IMR-90 (cell line): ENCODE measurements around the gene NACC1. TPM values are rescaled to one million over a fixed set of nuclear protein-coding genes. Genes with fewer than 3 reads are reported as not detected.

ENCODE experiments used
- ATAC-seq: fragments of 200-7000 bp; cut with Tn5 transposase; 2 replicates; pipeline ENCODE4 v1.9.1; 2020; ENCODE audit warnings: low read depth, mild to moderate bottlenecking, moderate library complexity
- BruUV-seq: library from RNA; stranded (reverse); fragments of 400-500 nt; replicated peaks from 2 replicates; lab custom pipeline; 2021; lab: Mats Ljungman, UMichigan
- CTCF ChIA-PET: fragments of 300-600 bp; formaldehyde crosslinking; extraction: SDS; loops from one replicate; lab custom pipeline; 2021; ENCODE audit warnings: antibody characterized with exemption; lab: Yijun Ruan, JAX
- POLR2A ChIA-PET: fragments of 300-600 bp; sonication (Branson Sonifier 250); formaldehyde crosslinking; loops from one replicate; lab custom pipeline; 2022; ENCODE audit warnings: antibody characterized with exemption; ENCODE audit not compliant: unreplicated experiment; lab: Charles Lee
- DNase-seq: peaks from one replicate; pipeline ENCODE4 v3.0.0; 2013
- H2AFZ ChIP-seq: replicated peaks from 2 replicates; pipeline ENCODE3; 2013; ENCODE audit warnings: low read length, mild to moderate bottlenecking; ENCODE audit not compliant: poor library complexity
- H2AK5ac ChIP-seq: 2 replicates; pipeline ENCODE4 v1.6.1; 2013; ENCODE audit warnings: low read depth, low read length, inconsistent platforms
- H2AK9ac ChIP-seq: replicated peaks from 2 replicates; pipeline ENCODE3; 2013; ENCODE audit warnings: mild to moderate bottlenecking, low read depth, low read length, moderate library complexity; ENCODE audit not compliant: poor library complexity
- H2BK120ac ChIP-seq: 2 replicates; pipeline ENCODE4 v1.6.1; 2013; ENCODE audit warnings: low read depth, low read length, inconsistent platforms
- H2BK15ac ChIP-seq: 3 replicates; pipeline ENCODE4 v1.6.1; 2013; ENCODE audit warnings: low read depth, low read length, inconsistent platforms
- H2BK20ac ChIP-seq: 2 replicates; pipeline ENCODE4 v1.6.1; 2013; ENCODE audit warnings: low read depth, mild to moderate bottlenecking, inconsistent platforms, low read length, moderate library complexity
- H2BK5ac ChIP-seq: 2 replicates; pipeline ENCODE4 v1.6.1; 2013; ENCODE audit warnings: mild to moderate bottlenecking, low read depth, low read length, inconsistent platforms; ENCODE audit not compliant: poor library complexity, severe bottlenecking
- H3K14ac ChIP-seq: replicated peaks from 2 replicates; pipeline ENCODE4 v1.6.1; 2013; ENCODE audit warnings: low read depth, low read length, inconsistent platforms
- H3K18ac ChIP-seq: 2 replicates; pipeline ENCODE4 v1.6.1; 2013; ENCODE audit warnings: low read depth, low read length, control low read depth
- H3K23ac ChIP-seq: 2 replicates; pipeline ENCODE4 v1.6.1; 2013; ENCODE audit warnings: low read depth, low read length, inconsistent platforms
- H3K27ac ChIP-seq: 2 replicates; pipeline ENCODE4 v1.5.1; 2013; ENCODE audit warnings: mild to moderate bottlenecking, control low read depth, low read length; ENCODE audit not compliant: insufficient read depth
- H3K27me3 ChIP-seq: 2 replicates; pipeline ENCODE4 v1.6.1; 2013; ENCODE audit warnings: low read length; ENCODE audit not compliant: control insufficient read depth, insufficient read depth
- H3K36me3 ChIP-seq: 2 replicates; pipeline ENCODE4 v1.6.1; 2013; ENCODE audit warnings: low read length, mixed read lengths; ENCODE audit not compliant: control insufficient read depth, insufficient read depth
- H3K4ac ChIP-seq: 2 replicates; pipeline ENCODE4 v1.6.1; 2013; ENCODE audit warnings: low read depth, low read length, inconsistent platforms
- H3K4me1 ChIP-seq: 2 replicates; pipeline ENCODE4 v1.6.1; 2013; ENCODE audit warnings: low read length, mixed read lengths; ENCODE audit not compliant: control insufficient read depth, insufficient read depth
- H3K4me2 ChIP-seq: 2 replicates; pipeline ENCODE4 v1.6.1; 2013; ENCODE audit warnings: low read depth, mild to moderate bottlenecking, control low read depth, low read length, moderate library complexity
- H3K4me3 ChIP-seq: 2 replicates; pipeline ENCODE4 v1.5.1; 2013; ENCODE audit warnings: low read depth, mild to moderate bottlenecking, control low read depth, low read length, moderate library complexity; ENCODE audit not compliant: insufficient read depth
- H3K56ac ChIP-seq: 2 replicates; pipeline ENCODE4 v1.6.1; 2013; ENCODE audit warnings: low read length, inconsistent platforms; ENCODE audit not compliant: insufficient read depth; ENCODE audit errors: extremely low read depth
- H3K79me1 ChIP-seq, 2 experiments: 2 replicates each; pipeline ENCODE4 v1.6.1; 2013; ENCODE audit warnings: low read length in 2 of 2, inconsistent platforms in 1 of 2, low read depth in 1 of 2
- H3K9ac ChIP-seq: 2 replicates; pipeline ENCODE4 v1.6.1; 2013; ENCODE audit warnings: low read depth, low read length, control low read depth
- H3K9me1 ChIP-seq: 2 replicates; pipeline ENCODE4 v1.6.1; 2013; ENCODE audit warnings: low read length, inconsistent platforms; ENCODE audit not compliant: insufficient read depth
- H3K9me3 ChIP-seq: 2 replicates; pipeline ENCODE4 v1.6.1; 2013; ENCODE audit warnings: low read length; ENCODE audit not compliant: control insufficient read depth, insufficient read depth
- H4K20me1 ChIP-seq: 2 replicates; pipeline ENCODE4 v1.6.1; 2013; ENCODE audit warnings: low read length, inconsistent platforms; ENCODE audit not compliant: insufficient read depth
- H4K5ac ChIP-seq: 2 replicates; pipeline ENCODE4 v1.6.1; 2013; ENCODE audit warnings: mild to moderate bottlenecking, low read depth, low read length, control low read depth
- H4K8ac ChIP-seq, 2 experiments: 2 replicates each; pipeline ENCODE4 v1.6.1; 2013; ENCODE audit warnings: low read depth in 2 of 2, low read length in 2 of 2, control low read depth in 1 of 2, inconsistent platforms in 1 of 2
- H4K91ac ChIP-seq: 2 replicates; pipeline ENCODE4 v1.6.1; 2013; ENCODE audit warnings: low read depth, low read length, inconsistent platforms; ENCODE audit not compliant: insufficient read depth
- BHLHE40 ChIP-seq: fragments of 150-350 bp; IDR thresholded peaks from 2 replicates; pipeline ENCODE4 v1.6.1; 2016; ENCODE audit warnings: mild to moderate bottlenecking, low read depth, low read length
- CEBPB ChIP-seq: IDR thresholded peaks from 2 replicates; pipeline ENCODE4 v1.6.1; 2012; ENCODE audit warnings: low read depth, low read length, improper control_type of control experiment
- CHD1 ChIP-seq: IDR thresholded peaks from 2 replicates; pipeline ENCODE4 v1.6.1; 2012; ENCODE audit warnings: low read depth, low read length, improper control_type of control experiment
- CTCF ChIP-seq: conservative IDR thresholded peaks from 2 replicates; pipeline ENCODE4 v1.5.1; 2012; ENCODE audit warnings: mild to moderate bottlenecking, low read depth, low read length, improper control_type of control experiment
- ELK1 ChIP-seq: fragments of 150-350 bp; IDR thresholded peaks from 2 replicates; pipeline ENCODE4 v1.6.1; 2016; ENCODE audit warnings: low read depth, mild to moderate bottlenecking, low read length, moderate library complexity, borderline replicate concordance
- FOS ChIP-seq: fragments of 150-350 bp; IDR thresholded peaks from 2 replicates; pipeline ENCODE4 v1.6.1; 2016; ENCODE audit warnings: low read depth, low read length
- MAFK ChIP-seq: IDR thresholded peaks from 2 replicates; pipeline ENCODE4 v1.6.1; 2012; ENCODE audit warnings: low read depth, low read length, improper control_type of control experiment
- MAZ ChIP-seq: IDR thresholded peaks from 2 replicates; pipeline ENCODE4 v1.6.1; 2012; ENCODE audit warnings: low read depth, mild to moderate bottlenecking, low read length, improper control_type of control experiment, moderate library complexity, borderline replicate concordance
- MXI1 ChIP-seq: IDR thresholded peaks from 2 replicates; pipeline ENCODE4 v1.6.1; 2012; ENCODE audit warnings: low read depth, mild to moderate bottlenecking, low read length, moderate library complexity, borderline replicate concordance
- NFE2L2 ChIP-seq: fragments of 150-350 bp; IDR thresholded peaks from 2 replicates; pipeline ENCODE4 v1.6.1; 2016; ENCODE audit warnings: low read depth, mild to moderate bottlenecking, low read length
- POLR2A ChIP-seq: IDR thresholded peaks from 2 replicates; pipeline ENCODE4 v1.6.1; 2012; ENCODE audit warnings: mild to moderate bottlenecking, low read depth, low read length
- RAD21 ChIP-seq: IDR thresholded peaks from 2 replicates; pipeline ENCODE4 v1.6.1; 2012; ENCODE audit warnings: low read length, improper control_type of control experiment
- RCOR1 ChIP-seq: IDR thresholded peaks from 2 replicates; pipeline ENCODE4 v1.6.1; 2012; ENCODE audit warnings: mild to moderate bottlenecking, low read length, improper control_type of control experiment; ENCODE audit not compliant: insufficient replicate concordance
- RFX5 ChIP-seq: IDR thresholded peaks from 2 replicates; pipeline ENCODE4 v1.8.0; 2012; ENCODE audit warnings: low read depth, mild to moderate bottlenecking, low read length, moderate library complexity
- SMC3 ChIP-seq: fragments of 150-350 bp; IDR thresholded peaks from 2 replicates; pipeline ENCODE4 v1.6.1; 2016; ENCODE audit warnings: low read depth, mild to moderate bottlenecking, antibody characterized with exemption, low read length, moderate library complexity
- USF2 ChIP-seq: fragments of 150-350 bp; IDR thresholded peaks from 2 replicates; pipeline ENCODE4 v1.6.1; 2017; ENCODE audit warnings: mild to moderate bottlenecking, antibody characterized with exemption, low read length, low read depth
- WGBS, 2 experiments: methylation state at CpG; one replicate each; pipeline versions ENCODE4 v1.1.5 to v1.1.7; 2013; ENCODE audit warnings: missing lambda C conversion rate in 2 of 2; ENCODE audit not compliant: insufficient read length in 1 of 2; ENCODE audit errors: extremely low coverage in 2 of 2; 5-methylcytosine and 5-hydroxymethylcytosine counted together
- dilution Hi-C: fragments of 300-500 bp; cut with HindIII; formaldehyde crosslinking; loops from one replicate; pipeline ENCODE4 v1.14.3; 2018; ENCODE audit warnings: low sequenced_read_pairs; ENCODE audit not compliant: unreplicated experiment
- in situ Hi-C: fragments of 300-500 bp; cut with MboI; formaldehyde crosslinking; loops from 3 replicates; pipeline ENCODE4 v1.14.3; 2019; ENCODE audit warnings: low sequenced_read_pairs, inconsistent platforms, mixed read lengths
- intact Hi-C: fragments of 100-400 bp; cut with micrococcal nuclease; formaldehyde crosslinking; loops from 2 replicates; pipeline ENCODE4 v1.10.0; 2022
- polyA plus RNA-seq, 3 experiments: library from polyadenylated mRNA; depleted of rRNA; stranded (reverse); fragments of >200 nt; gene quantifications; 2 replicates each; pipeline ENCODE4 v1.2.3, GENCODE V29; 2012; ENCODE audit warnings: low replicate concordance in 1 of 3
- total RNA-seq: library from RNA; depleted of rRNA; stranded (reverse); fragments of >200 nt; gene quantifications from 2 replicates; pipeline ENCODE4 v1.2.3, GENCODE V29; 2012

NACC1 gene
- total and polyA plus RNA-seq, 2 of the 4 experiments (the other 2 are of a cell fraction): 42.5 to 181 TPM

GRCh38 chr19:13083627-13084026 lies 34.4 kb upstream of the NACC1 start:
- H3K4me3 ChIP-seq: no peak overlapping the region
- POLR2A ChIA-PET: no interaction called here
- H3K9me3 ChIP-seq: no peaks in the 10 kb centered on the region
- no peak overlapping the region for H2AK5ac ChIP-seq
- WGBS, 2 experiments: no CpG with 5 or more reads among the region's 9 CpGs
- CTCF ChIA-PET: no interaction called here
- H3K23ac ChIP-seq: no peak overlapping the region
- intact Hi-C loops: no loop called here
- H3K36me3 ChIP-seq: peaks cover 52% of the 10 kb centered on the region
- TF ChIP-seq MXI1 (no peak), POLR2A (no peak), CHD1 (no peak), CTCF (no peak), USF2 (no peak), RAD21 (no peak), SMC3 (no peak), BHLHE40 (no peak), MAFK (no peak), CEBPB (no peak), MAZ (no peak), RCOR1 (no peak), NFE2L2 (no peak), FOS (no peak), ELK1 (no peak), RFX5 (no peak)
- H3K4me2 ChIP-seq: no peak overlapping the region
- H2BK15ac ChIP-seq: no peak overlapping the region
- H3K4ac ChIP-seq: no peak overlapping the region
- H3K9me1 ChIP-seq: peaks cover 4% of the 10 kb centered on the region
- H2BK20ac ChIP-seq: no peak overlapping the region
- no peak overlapping the region for H2AFZ ChIP-seq
- H4K8ac ChIP-seq: no peak overlapping the region
- dilution Hi-C loops: no loop called here
- no peak overlapping the region for H3K18ac ChIP-seq
- no peak overlapping the region for H3K56ac ChIP-seq
- BruUV-seq: no TSS peak
- DNase-seq (no peak), ATAC-seq (no peak)
- peaks cover 0 to 30% of the 10 kb centered on the region in 2 experiments; a peak in 2 of 4 replicates for H3K79me1 ChIP-seq
- H2BK5ac ChIP-seq: no peak overlapping the region
- no peak overlapping the region for H4K91ac ChIP-seq
- in situ Hi-C loops: no loop called here
- H2BK120ac ChIP-seq: no peak overlapping the region
- H4K20me1 ChIP-seq: peaks cover 3% of the 10 kb centered on the region; the same call in 1 of the 2 replicates
- H3K27ac ChIP-seq: no peak overlapping the region
- peaks cover 22% of the 10 kb centered on the region for H3K4me1 ChIP-seq
- H3K14ac ChIP-seq: no peak overlapping the region
- no peaks in the 10 kb centered on the region for H3K27me3 ChIP-seq
- H4K5ac ChIP-seq: no peak overlapping the region
- H2AK9ac ChIP-seq: no peak overlapping the region
- H3K9ac ChIP-seq: no peak overlapping the region
